ENCODE results near the gene NCF1.
"Not testable (repeated sequence)": the region's sequence is repeated elsewhere in the genome, so short reads cannot be mapped to it uniquely, and the experiment has no call there.

NCF1 gene

DNA sequence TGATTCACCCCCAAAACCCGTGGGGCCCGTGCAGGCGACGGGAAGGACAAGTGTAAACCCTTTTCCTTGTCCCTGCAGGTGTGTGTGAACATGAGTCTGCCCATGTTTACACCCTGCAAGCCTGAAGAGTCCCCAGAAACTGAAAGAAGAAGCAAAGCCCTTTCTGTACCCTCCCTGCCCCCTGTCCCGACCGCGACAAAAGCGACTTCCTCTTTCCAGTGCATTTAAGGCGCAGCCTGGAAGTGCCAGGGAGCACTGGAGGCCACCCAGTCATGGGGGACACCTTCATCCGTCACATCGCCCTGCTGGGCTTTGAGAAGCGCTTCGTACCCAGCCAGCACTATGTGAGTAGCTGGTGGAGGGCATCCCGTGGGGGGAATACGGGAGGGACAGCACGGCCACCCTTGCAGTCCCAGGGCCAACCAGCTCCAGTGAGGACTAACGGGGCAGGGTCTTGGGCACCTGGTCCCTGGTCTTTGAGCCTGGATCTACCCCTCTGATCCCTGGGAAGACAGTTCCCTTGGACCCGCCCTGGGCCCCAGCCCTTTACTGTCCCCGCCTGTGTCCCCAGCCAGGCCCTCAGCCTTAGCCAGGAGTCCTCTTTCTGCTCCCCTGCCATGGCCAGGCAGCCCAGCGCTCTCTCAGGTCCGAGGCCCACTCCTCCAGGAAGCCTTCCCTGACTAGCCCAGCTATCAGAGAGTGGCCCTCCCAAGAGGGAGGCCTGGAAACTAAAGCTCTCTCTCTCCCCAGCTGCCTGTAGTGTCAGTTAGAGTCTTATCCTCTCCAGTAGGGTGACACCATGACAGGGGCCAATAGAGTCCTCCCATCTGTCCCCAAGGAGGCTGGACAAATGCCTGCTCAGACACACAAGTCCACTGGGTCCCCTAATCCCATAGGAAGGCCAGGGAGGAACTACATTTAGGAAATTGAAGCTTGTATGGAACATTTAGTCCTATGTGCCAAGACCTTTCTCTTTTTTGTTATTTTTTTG, at the start of gene NCF1:
NCF1 (plus strand) TSS at position 252 of the 991 bp plus-strand sequence; CDS start at position 273, 21 bp downstream.
- DNase-seq (ENCODE audit: low read depth) = not testable (repeated sequence)

DNA sequence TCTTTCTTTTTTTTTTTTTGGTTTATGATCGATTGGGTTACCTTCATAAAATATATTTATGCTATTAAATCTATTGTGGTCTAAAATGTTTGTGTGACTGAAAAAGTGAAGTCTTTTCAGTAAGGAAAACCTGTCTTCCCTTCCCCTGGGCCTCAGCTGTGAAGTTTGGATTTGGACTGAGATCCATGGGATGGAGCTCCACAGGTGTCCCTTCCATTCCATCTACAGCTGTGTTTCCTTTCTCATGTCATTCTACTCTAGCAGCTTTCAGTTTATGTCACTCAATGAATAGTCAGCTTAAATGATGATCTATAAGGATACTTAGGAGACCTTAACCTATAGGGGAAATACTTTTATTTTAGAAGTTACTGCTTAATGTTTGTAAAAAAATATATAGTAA, 48.0 kb upstream of the NCF1 start:
- DNase-seq (ENCODE audit: low read depth) = no peak

DNA sequence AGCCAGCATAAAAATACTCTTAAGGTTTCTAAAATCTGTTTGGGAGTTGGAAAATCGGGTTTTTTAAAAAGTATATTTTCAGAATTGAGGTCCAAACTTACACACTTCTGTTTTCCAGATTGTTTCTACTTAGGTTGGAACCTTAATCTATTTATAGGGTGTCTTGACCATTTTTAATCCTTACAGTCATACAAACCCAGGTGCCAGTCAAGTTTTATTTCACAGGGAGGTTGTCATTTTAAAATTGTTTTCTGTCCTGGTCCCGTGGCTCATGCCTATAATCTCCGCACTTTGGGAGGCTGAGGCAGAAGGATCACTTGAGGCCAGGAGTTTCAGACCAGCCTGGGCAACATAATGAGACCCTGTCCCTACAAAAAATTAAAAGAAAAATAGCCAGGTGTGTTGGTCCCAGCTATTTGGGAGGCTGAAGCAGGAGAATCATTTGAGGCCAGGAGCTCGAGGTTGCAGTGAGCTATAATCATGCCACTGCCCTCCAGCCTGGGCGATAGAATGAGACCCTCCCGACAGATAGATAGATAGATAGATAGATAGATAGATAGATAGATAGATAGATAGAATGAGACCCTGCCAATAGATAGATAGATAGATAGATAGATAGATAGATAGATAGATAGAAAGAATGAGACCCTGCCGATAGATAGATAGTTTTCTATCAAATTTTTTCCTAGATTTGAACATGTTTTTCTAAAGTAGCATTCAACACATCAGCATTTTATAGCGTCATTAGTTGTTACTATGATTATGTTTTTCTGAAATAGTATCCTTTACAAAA, 47.3 kb upstream of the NCF1 start:
- DNase-seq (ENCODE audit: low read depth) = no peak

DNA sequence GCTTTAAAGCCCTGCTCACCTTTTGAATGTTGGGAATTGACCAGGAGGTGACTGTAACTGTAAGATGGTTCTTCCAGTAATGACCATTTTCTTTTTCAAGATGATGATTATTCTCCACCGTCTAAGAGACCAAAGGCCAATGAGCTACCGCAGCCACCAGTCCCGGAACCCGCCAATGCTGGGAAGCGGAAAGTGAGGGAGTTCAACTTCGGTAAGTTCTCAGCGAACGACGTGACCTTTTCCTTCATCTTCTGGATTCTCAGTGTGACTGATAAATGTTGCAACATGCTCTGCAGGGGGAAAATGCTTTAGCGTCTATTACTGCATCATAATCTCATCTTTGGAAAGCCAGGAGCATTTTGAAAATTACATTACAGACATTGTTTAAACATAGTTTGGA, 45.1 kb upstream of the NCF1 start:
- DNase-seq (ENCODE audit: low read depth) = not testable (repeated sequence)

DNA sequence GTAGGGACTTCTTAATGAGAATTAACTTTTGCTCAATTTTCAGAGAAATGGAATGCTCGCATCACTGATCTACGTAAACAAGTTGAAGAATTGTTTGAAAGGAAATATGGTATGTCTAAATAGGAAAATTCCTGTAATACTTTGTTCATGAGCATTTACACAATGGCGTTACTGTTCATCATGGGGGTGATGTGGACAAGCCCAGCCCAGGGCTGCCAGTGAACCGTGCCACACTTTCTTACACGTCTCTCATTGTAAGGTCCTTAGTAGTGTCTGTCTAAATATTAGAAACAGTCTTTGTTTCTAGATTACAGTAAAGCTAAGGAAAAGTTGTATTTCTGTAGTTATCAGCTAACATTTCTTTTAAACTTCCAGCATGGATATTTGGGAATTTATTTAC, 43.6 kb upstream of the NCF1 start:
- DNase-seq (ENCODE audit: low read depth) = not testable (repeated sequence)

DNA sequence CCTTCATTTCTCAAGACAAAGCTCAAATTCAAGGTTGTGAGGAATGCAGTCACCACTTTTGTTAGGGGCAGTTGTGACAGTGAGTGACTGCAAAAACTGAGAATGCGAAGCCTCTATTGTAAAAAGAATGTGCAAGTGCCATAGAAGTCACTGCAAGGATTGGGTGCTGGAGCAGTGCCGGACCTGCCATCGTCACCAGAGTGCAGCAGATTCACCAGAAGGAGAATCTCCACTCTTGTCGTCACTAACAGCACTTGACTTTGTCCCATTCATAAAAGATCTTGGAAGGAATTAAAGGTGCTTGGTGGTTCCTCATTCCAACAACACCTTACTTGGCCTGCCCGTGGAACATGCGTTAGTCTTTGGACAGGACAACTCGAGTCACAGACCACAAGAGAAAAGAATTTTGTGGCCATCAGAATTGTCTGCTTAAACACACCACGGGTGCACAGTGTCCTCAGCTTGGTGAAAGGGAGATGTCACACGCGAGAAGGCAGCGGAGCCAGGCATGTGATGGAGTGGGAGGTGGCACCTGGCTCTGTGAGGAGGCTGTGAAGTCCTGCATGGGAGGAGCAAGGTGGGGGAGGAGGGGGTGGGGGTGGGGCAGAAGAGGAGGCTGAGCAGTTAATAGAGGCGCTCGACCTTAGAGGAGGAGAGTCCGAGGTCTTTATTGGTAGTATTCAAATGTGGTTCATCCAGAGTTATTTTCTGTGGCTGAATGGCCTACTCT, 33.7 kb upstream of the NCF1 start:
- not testable (repeated sequence) for DNase-seq (ENCODE audit: low read depth)

DNA sequence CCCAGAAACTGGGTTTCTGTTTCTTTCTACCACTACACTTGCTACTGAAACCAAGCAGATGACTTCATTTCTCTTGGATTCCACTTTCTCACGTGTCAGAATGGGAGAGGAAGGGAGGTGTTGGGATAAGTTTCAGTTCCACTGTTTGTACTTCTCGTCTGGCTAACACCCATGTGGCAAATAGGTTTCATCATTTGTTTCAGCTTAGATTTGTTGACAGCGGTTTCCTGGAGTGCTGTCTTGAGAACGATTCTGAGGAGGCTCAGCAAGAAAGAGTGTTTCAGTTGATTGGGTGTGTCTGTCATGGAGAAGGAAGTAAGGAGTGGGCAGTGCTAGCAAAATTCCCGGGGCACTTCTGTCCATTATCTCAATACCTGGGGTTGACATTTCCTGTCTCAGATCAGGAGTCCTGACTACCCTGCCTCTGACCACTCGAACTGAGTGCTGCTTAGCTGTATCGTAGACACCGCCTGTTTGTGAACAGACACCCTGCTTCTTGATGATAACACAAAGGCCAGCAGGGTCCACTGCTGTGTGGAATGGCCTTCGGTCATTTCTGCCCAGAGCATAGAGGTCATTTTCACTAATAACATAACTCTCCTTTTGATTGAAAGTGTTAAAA, 29.8 kb upstream of the NCF1 start:
- DNase-seq (ENCODE audit: low read depth) = not testable (repeated sequence)

DNA sequence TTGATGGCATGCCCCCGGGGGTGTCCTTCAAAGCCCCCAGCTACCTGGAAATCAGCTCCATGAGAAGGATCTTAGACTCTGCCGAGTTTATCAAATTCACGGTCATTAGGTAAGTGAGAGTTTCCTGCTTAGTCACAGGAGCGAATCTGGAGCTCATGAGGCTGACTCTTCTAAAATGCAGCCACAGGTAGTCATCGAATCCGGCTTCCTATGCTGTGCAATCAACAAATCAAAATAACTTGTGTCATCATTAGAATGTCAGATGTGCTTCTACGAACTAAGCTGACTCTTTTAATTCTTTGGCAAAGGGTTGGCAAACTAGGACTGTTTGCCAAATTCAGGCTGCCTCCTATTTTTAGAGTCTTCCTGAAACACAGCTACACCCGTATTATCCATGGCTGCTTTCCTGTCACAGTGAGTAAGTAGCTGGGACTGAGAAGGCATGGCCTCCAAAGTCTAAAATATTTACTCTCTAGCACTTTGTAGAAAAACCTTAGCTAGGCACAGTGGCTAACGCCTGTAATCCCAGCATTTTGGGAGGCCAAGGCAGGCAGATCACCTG, 19.8 kb upstream of the NCF1 start:
- DNase-seq (ENCODE audit: low read depth) = not testable (repeated sequence)

DNA sequence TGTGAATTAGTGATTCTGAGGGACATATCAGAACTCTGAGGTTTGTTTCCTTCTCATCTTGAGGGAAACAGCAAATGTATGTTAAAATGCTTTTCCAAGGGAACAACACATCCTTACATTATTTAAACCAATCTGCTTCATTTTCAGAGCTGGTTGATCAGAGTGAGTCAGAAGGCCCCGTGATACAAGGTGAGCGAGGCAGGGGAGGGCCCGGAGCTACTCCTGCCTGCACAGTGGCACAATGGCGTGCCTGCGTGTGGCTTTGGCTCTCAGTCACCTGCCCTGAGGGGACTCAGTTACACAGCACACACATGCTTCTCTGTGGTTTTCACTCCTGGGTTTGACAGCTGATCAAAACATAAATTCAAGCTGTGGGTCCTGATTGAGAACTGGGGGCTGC, 17.1 kb upstream of the NCF1 start:
- not testable (repeated sequence) for DNase-seq (ENCODE audit: low read depth)

DNA sequence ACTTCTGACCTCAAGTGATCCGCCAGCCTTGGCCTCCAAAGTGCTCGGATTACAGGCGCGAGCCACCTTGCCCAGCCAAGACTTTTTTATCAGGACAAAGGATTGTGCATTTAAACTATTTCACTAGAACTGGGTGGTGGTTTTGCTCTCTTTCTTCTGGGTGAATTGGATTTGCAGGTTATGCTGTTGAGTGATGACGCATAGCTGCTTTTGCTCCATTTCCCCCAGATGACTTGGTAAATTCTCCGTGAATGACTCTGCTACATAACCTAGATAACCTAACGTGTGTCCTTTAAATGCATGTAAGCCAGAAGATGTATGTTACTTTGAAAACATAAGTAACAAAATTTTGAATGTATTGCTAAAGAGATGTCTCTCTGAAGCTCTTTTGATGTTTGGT, 15.5 kb upstream of the NCF1 start:
- not testable (repeated sequence) for DNase-seq (ENCODE audit: low read depth)

DNA sequence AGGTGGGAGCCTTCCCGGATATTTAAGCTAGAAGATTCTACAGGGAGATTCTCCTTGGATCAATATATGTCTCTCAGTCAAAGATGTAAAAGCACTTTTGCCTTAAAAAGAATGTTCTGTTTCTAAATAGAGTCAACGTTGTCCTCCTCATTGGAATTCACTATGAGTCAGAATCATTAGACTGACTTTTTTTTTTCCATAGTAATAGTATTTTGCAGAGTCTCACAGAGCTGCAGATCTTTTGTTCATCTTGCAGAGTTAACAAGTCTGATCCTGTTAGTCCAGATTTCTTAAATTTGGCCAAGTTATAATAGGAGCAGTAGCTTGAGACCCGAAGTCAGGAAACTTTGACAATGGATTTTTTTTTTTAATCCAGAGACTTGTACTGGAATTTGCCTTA, 14.8 kb upstream of the NCF1 start:
- DNase-seq (ENCODE audit: low read depth) = not testable (repeated sequence)

DNA sequence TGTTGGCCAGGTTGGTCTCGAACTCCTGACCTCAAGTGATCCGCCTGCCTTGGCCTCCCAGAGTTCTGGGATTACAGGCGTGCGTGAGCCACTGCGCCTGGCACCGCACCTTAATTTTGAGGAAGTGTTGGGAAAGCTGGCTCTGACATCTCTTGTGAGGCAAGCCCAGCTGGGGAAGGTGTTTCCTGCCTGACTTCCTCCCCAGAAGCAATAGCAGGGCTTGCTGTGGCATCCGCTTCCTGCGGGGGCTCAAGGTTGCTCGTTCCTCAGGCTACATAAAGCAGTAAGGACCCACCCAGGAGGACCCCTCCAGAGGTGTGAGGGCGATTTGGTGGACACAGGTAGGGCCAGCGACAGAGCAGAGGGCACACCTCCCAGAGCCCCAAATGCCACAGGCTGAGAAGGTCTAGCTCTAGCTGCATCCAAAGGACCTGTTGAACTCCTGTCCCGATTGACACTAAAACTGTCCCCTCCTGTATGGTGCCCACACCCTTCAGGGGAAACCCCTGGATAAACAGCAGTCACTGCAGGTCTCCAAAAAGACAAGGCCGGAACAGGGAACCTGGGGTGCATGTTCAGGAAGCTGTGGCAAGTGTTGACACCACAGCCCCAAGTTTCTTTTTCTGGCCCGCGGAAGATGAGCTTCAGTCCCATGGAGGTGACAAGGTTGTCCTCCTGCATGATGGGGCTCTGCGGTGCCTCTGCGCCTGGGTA, 8.4 kb upstream of the NCF1 start:
- DNase-seq (ENCODE audit: low read depth) = not testable (repeated sequence)

DNA sequence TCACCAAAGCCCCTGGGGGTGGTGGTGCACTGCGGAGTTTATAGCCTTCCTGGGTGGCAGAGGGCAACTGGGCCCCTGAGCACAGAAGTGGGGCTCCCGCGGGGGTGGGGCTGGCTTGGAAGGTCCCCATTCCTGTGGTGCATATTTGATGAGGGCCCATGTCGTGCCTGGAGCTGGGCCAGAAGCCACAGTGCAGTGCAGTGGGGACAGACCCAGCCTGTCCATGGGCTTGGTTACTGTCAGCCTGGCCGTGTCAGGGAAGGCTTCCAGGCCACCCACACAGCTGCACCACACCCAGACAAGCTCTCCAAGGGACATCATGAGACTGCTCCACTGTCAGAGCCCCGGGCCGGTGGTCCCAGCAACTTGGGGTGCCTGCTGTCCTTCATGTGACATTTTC, 7.3 kb upstream of the NCF1 start:
- DNase-seq (ENCODE audit: low read depth) = not testable (repeated sequence)

DNA sequence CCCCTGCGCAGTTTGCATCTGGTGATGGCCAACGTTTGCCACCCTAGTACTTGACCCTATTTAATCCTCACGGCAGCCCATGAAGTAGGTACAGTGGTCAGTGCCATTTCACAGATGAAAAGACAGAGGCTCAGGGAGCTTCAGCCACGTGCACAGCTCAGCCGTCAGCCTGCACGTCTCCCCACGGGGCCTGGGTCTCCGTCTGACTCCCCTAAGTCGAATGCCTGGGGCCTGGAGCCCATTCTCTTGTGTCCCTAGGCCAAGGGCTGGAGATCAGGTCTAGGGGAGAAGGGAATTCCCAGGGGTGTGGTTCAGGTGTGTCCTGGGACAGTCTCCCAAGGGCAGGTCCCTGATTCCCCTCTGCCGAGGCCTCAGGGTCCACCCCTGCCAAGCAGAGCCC, 6.8 kb upstream of the NCF1 start:
- not testable (repeated sequence) for DNase-seq (ENCODE audit: low read depth)

DNA sequence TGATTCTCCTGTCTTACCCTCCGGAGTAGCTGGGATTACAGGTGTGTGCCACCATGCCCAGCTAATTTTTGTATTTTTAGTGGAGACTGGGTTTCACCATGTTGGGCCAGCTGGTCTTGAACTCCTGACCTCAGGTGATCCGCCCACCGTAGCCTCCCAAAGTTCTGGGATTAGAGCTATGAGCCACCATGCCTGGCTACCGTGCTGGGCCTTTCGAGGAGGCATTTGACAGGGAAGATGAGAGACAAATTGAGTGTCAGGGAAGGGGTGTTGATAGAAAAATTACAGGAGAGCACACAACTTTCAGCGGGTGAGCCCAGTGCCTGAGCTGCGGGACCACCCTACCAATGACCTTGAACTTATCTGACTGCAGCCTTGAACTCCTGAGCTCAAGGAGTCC, 3.7 kb upstream of the NCF1 start:
- DNase-seq (ENCODE audit: low read depth) = not testable (repeated sequence)

DNA sequence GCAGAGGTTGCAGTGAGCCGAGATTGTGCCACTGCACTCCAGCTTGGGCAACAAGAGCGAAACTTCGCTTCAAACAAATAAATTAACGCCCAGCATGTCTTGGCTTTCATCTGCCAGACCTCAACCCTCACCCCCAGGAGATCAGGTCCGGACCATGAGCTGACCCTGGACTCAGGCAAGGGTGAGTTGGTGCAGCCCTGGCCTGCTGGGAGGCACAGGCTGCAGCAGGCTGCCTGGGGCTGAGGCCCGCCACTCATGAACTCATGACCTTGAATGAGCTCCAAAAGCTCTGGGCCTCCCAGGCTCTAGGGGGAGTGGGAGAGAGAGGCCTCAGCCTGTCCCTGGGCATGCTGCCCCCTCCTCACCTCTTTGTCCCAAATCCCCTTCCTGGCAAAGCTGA, 1.7 kb upstream of the NCF1 start:
- not testable (repeated sequence) for DNase-seq (ENCODE audit: low read depth)

DNA sequence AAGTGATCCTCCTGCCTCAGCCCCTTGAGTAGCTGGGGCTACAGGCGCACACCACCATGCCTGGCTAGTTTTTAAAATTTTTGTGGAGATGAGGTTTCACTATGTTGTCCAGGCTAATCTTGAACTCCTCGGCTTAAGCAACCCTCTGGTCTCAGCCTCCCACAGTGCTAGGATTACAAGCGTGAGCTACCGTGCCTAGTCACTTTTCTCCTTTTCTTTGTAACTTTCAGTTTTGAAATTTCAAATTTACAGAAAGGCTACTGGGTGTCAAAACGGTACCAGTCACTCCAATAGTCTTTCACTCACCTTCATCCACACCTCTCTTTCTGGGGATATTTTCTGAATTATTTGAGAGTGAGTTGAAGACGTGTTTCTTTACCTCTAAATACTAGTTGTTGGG, 1.3 kb downstream of the NCF1 start:
- DNase-seq (ENCODE audit: low read depth) = not testable (repeated sequence)

DNA sequence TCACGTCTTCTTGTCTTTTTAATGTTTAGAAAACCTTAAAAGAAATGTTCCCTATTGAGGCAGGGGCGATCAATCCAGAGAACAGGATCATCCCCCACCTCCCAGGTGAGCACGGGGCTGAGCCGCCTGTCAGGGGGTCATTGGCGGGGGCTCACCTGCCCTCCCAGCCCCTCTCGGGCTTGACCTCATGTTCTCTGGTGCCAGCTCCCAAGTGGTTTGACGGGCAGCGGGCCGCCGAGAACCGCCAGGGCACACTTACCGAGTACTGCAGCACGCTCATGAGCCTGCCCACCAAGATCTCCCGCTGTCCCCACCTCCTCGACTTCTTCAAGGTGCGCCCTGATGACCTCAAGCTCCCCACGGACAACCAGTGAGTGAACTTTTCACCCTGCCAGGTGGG, 5.2 kb downstream of the NCF1 start:
- DNase-seq (ENCODE audit: low read depth) = not testable (repeated sequence)

DNA sequence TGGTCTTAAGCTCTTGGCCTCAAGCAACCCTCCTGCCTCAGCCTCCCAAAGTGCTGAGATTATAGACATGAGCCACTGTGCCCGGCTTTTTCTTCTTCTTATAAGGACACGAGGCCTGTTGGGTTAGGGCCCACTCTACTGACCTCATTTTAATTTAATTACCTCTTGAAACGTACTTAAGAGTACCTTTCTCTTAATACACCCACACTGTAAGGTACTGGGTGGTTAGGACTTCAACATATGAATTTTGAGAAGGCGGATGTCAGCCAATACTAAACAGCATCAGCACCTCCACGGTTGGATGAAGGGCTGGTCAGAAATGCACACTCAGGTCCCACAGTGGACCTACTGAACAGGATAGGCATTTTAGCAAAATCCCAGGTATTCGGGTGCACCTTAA, 7.9 kb downstream of the NCF1 start:
- not testable (repeated sequence) for DNase-seq (ENCODE audit: low read depth)

DNA sequence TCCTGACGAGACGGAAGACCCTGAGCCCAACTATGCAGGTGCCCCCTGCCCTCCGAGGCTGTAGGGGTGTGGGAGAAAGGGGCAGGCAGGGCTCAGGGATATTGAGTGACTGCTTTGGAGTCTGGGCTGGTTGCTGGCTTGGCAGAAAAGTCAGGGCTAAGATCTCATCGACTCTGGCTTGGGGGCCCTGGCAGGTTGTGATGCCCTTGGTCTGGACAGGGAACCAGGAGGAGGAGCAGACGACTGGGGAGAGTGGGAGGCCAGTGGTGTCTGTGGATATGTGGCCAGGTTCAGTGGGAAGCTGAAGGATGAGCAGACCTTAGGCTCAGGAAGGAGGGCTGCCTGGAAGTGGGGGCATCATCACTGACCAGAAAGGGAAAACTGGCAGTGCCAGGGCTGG, 9.8 kb downstream of the NCF1 start:
- not testable (repeated sequence) for DNase-seq (ENCODE audit: low read depth)
